Inferior parietal cortex (tissue), 1 donor: ENCODE measurements around the gene CYP2C18.
"Not testable (repeated sequence)": the region's sequence is repeated elsewhere in the genome, so short reads cannot be mapped to it uniquely, and the experiment has no call there.

Source experiments
- DNase-seq: peaks from one replicate; pipeline ENCODE4 v3.0.0-alpha.2; 2016; ENCODE audit errors: extremely low spot score

Gene CYP2C18

GRCh38 chr10:94747137-94747536, 63.6 kb downstream of the CYP2C18 start:
- DNase-seq: no peak

DNA sequence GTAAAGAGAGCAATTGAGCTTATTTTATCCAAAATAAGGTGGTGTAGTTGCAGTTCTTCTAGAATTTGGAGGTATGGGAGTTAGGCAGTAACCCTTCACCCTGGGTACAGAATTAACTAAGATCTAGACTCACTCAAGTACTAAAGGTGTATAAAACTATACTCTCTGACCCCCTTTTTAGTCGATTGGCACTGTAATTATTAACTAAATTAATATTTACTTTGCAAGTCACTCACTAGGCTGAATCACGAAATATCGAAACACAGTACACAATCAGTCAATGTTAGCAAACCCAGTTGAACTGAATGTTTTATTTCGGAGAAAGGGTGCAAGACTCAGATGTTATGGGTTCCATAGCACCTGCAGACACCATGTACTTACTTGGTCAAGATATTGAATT, 64.3 kb downstream of the CYP2C18 start:
- DNase-seq: no peak

DNA sequence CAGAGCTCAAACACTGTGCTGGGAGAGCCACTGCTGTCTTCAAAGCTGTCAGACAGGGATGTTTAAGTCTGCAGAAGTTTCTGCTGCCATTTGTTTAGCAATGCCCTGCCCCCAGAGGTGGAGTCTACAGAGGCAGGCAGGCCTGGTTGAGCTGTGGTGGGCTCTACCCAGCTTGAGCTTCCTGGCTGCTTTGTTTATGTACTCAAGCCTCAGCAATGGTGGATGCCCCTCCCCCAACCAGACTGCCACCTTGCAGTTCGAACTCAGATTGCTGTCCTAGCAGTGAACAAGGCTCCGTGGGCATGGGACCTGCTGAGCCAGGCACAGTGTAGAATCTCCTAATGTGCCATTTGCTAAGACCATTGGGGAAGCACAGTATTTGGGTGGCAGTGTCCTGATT, 74.4 kb downstream of the CYP2C18 start:
- DNase-seq: no peak

GRCh38 chr10:94760586-94761178, 77.2 kb downstream of the CYP2C18 start:
- no peak for DNase-seq

GRCh38 chr10:94762393-94762792, 78.9 kb downstream of the CYP2C18 start, which contains the start of gene CYP2C19:
Gene CYP2C19, plus strand, starts transcription at chr10:94762681. Its CDS starts 25 bp downstream, at chr10:94762706.
- DNase-seq: no peak

DNA sequence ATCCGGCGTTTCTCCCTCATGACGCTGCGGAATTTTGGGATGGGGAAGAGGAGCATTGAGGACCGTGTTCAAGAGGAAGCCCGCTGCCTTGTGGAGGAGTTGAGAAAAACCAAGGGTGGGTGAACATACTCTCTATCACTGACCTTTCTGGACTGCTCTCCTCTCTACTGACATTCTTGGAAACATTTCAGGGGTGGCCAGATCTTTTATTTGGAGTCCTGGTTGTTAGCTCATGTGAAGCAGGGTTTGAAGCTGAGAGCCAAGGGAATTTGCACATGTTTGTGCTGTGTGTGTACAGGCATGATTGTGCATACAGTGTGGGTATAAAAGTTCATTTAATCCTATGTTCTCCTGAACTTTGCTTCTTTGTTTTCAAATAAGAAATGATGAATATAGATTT, 91.9 kb downstream of the CYP2C18 start:
- DNase-seq: not testable (repeated sequence)

DNA sequence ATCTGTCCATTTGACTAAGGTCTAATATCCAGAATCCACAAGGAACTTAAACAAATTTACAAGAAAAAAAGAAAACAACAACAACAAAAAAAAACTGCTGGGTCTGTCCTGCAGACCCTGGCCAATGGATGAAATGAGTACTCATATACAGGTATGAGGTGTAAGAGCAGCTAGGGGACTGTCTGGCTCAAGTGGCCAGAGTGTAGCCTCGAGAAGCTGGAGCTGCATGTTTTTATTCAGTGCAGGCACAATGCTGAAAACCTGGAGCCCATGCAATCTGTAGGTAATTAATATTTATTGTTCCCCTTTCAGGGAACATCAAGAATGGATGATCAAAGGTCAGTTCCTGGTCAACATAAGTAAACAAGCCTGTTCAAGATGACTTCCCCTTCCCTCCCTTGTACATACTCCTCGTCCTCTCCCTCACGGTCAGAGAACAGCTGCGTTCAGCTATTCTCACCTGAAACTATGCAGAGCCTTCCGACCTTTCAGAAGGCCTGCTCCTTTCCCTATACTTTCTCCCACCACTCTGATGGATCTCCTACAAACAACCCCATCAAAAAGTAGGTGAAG, 94.4 kb downstream of the CYP2C18 start:
- DNase-seq: no peak

DNA sequence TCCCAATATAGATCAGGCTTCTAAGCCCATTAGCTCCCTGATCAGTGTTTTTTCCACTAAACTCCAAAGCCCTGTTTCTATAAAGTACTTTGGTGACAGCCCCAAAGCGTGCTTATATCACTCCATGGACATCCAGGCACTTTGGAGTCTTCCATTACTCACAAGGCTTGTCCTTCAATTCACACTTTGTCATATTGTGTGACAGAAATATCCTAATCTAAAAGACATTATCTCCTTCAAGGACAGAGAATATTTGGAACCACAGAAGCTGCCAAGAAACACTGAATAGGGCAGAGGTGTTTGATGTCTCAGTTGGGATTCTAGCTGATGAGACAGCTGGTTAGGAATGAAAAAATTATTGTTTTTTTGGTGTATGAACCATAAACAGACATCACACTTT, 97.3 kb downstream of the CYP2C18 start:
- DNase-seq: no peak

DNA sequence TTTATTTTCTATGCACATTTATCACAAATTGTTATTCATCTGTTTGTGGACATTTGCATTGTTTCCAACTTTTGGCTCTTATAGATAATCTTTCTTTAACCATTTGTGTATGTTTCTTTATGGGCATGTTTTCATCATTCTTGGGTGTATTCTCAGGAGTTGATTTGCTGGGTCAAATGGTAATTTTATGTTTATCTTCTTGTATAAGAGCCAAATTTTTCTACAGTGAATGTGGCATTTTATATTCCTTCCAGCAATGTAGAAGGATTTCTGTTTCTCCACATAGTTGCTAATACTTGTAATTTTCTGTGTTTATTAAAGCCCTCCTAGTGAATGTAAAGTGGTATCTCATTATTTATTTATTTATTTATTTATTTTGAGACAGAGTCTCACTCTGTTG, 100.7 kb downstream of the CYP2C18 start:
- DNase-seq: no peak

DNA sequence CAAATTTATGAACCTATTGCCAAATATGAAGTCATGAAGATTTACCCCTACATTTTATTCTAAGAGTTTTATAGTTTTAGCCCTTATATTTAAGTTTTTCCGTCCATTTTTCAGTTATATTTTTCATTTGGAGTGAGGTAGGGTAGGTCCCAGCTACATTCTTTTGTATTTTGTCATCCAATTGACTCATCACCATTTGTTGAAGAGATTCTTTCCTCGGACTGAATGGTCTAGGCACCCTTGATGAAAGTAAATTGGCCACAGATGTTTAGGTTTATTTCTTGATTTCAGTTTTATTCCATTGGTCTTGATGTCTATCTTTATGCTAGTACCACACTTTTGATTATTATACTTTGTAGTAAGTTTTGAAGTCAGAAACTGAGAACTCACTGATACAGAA, 101.7 kb downstream of the CYP2C18 start:
- DNase-seq: no peak
